A673 (cell line): ENCODE data around the gene WRAP53.

Source experiments
- CTCF ChIP-seq: fragments of 300-800, 200-600 bp; sonication (generic); conservative IDR thresholded peaks from 2 replicates; pipeline ENCODE4 v1.5.1; 2017; ENCODE audit warnings: low read depth, mild to moderate bottlenecking, antibody characterized with exemption, low read length, moderate library complexity, mixed read lengths
- EZH2 ChIP-seq: fragments of 200-600 bp; sonication (generic); IDR thresholded peaks from 2 replicates; pipeline ENCODE4 v1.6.1; 2017; ENCODE audit warnings: borderline replicate concordance, low read depth, mild to moderate bottlenecking, mixed read lengths, antibody characterized with exemption, low read length; ENCODE audit not compliant: poor library complexity, severe bottlenecking

DNA sequence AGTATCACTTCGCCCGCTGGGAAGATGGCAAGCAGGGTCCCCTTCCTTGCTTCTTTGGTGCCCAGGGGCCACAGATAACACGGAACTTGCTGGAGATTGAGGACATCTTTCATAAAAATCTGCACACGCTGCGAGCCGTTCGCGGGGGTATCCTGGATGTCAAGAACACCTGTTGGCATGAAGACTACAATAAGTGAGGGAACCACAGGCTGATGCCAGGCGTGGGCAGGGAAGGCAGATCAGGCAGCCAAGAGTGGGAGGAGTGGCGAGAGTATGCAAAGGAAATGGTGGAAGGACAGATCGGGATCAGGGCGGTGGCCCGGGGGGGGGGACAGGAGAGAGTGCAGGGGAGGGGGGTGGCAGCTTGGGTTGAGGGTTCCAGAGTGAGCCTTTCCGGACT is 51.5 kb downstream of the WRAP53 start:
- no peak for TF ChIP-seq CTCF
- no peak for TF ChIP-seq EZH2
